ENCODE results near the gene DZIP1. TPM values are rescaled to one million over a fixed set of nuclear protein-coding genes. Genes with fewer than 3 reads are reported as not detected.

Gene DZIP1
- total and polyA plus RNA-seq, 2 donors (not counting 1 experiment from before 2014, with no cell fraction given): not detected

DNA sequence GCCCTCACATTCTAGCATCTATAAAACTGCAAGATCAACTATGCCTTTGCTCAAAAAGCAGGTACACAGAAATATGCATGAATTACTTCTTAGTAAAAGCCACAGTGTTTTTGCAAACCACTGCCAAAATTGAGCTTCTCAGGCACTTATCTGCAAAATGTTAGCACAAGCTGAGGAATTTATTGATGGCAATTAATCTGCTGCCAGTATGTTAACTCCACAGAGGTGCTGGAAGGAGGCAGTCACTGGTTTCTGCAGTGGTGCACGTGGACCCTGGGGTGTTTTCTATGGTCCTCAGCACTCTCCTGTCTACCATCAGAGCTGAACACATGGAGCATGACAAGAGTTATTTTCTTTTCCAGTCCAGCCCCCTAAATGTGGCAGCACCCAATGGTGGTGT lies 47.8 kb downstream of the DZIP1 start:
- no peaks in the 10 kb centered on the region for H3K9me3 ChIP-seq (ENCODE audit: control extremely low read depth in 1 of 3, control insufficient read depth in 2 of 3, insufficient read depth in 1 of 3, low read length in 2 of 3)
- H2AFZ ChIP-seq (ENCODE audit: insufficient read depth, low read depth, low read length, poor library complexity, severe bottlenecking): no peak overlapping the region
- peaks cover under 1% of the 10 kb centered on the region for H3K27me3 Mint-ChIP-seq
- H4K20me1 ChIP-seq (ENCODE audit: control insufficient read depth, insufficient read depth, low read length, poor library complexity, severe bottlenecking): no peaks in the 10 kb centered on the region
- no peak for TF ChIP-seq EZH2 (IDR thresholded peaks at IDR 0.05; ENCODE audit: borderline replicate concordance, insufficient read depth, low read depth, low read length, poor library complexity, severe bottlenecking)
- TF ChIP-seq, protein P1, sequence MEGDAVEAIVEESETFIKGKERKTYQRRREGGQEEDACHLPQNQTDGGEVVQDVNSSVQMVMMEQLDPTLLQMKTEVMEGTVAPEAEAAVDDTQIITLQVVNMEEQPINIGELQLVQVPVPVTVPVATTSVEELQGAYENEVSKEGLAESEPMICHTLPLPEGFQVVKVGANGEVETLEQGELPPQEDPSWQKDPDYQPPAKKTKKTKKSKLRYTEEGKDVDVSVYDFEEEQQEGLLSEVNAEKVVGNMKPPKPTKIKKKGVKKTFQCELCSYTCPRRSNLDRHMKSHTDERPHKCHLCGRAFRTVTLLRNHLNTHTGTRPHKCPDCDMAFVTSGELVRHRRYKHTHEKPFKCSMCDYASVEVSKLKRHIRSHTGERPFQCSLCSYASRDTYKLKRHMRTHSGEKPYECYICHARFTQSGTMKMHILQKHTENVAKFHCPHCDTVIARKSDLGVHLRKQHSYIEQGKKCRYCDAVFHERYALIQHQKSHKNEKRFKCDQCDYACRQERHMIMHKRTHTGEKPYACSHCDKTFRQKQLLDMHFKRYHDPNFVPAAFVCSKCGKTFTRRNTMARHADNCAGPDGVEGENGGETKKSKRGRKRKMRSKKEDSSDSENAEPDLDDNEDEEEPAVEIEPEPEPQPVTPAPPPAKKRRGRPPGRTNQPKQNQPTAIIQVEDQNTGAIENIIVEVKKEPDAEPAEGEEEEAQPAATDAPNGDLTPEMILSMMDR (IDR thresholded peaks at IDR 0.05): no peak
- H3K27ac ChIP-seq (ENCODE audit: low read length in 2 of 2): no peak overlapping the region
- POLR2A ChIA-PET: no interaction called here
- DNase-seq: no peak
- no peak overlapping the region for H3K4me3 ChIP-seq (ENCODE audit: control extremely low read depth in 1 of 5, extremely low read depth in 1 of 5, insufficient read depth in 1 of 5, low read depth in 2 of 5, low read length in 4 of 5)
- no peak overlapping the region for H3K27ac Mint-ChIP-seq
- no peaks in the 10 kb centered on the region for H3K4me1 ChIP-seq (ENCODE audit: control insufficient read depth in 2 of 2, insufficient read depth in 2 of 2, low read length in 2 of 2)
- no peak for ATAC-seq (ENCODE audit: low read depth)
- no peak overlapping the region for H3K9ac ChIP-seq (ENCODE audit: low read length)
- no peak overlapping the region for H3K4me3 Mint-ChIP-seq
- H3K9me3 Mint-ChIP-seq (ENCODE audit: insufficient read depth): no peaks in the 10 kb centered on the region
- H3K36me3 ChIP-seq (replicated peaks in 1 of 2; ENCODE audit: control extremely low read depth in 1 of 2, control insufficient read depth in 1 of 2, extremely low read depth in 1 of 2, insufficient read depth in 2 of 2, low read length in 1 of 2): no peaks in the 10 kb centered on the region
- CTCF ChIA-PET: interaction anchor here (0.6 kb wide), 1 partner anchor 67 kb away, joined by 3 read pairs; no protein-coding TSS in a partner anchor
- H3K4me1 Mint-ChIP-seq: no peaks in the 10 kb centered on the region
- H3K27me3 ChIP-seq (replicated peaks in 1 of 4; ENCODE audit: control extremely low read depth in 1 of 4, control insufficient read depth in 3 of 4, insufficient read depth in 4 of 4, low read length in 3 of 4): peaks cover 0 to 4% (median 4%) of the 10 kb centered on the region in 4 experiments
- no CpG with 5 or more reads among the region's 1 CpG for WGBS (ENCODE audit: insufficient coverage)
- intact Hi-C loops (cut with micrococcal nuclease): no loop called here
- no peak overlapping the region for H3K4me2 ChIP-seq (replicated peaks; ENCODE audit: low read depth, low read length, poor library complexity, severe bottlenecking)
- H3K79me2 ChIP-seq (ENCODE audit: control insufficient read depth, insufficient read depth, low read length): no peaks in the 10 kb centered on the region

DNA sequence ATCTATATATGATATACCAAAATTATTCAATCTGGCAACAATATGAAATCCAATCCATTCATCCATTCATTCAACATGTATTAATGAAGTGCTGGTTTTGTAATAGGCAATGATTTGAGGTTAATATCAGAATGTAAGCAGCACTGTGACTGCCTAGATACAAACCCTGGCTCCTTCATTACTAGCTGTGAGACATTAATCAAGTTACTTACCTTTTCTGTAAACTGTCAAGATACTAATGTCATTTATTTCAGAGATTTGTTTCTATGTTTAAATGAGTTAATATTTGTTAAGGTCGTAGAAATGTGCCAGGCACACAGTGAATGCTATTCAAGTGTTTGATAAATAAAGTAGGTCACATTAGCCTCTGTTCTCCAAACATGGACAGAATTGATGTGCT lies 51.0 kb downstream of the DZIP1 start:
- Histone ChIP-seq H2AFZ (ENCODE audit: insufficient read depth, low read depth, low read length, poor library complexity, severe bottlenecking) (no peak overlapping the region), H3K79me2 (ENCODE audit: control insufficient read depth, insufficient read depth, low read length) (no peaks in the 10 kb centered on the region), H3K4me2 (replicated peaks; ENCODE audit: low read depth, low read length, poor library complexity, severe bottlenecking) (no peak overlapping the region), H3K9me3 (ENCODE audit: control extremely low read depth in 1 of 3, control insufficient read depth in 2 of 3, insufficient read depth in 1 of 3, low read length in 2 of 3) (no peaks in the 10 kb centered on the region), H3K4me1 (ENCODE audit: control insufficient read depth in 2 of 2, insufficient read depth in 2 of 2, low read length in 2 of 2) (no peaks in the 10 kb centered on the region), H3K27me3 (replicated peaks in 1 of 4; ENCODE audit: control extremely low read depth in 1 of 4, control insufficient read depth in 3 of 4, insufficient read depth in 4 of 4, low read length in 3 of 4) (peaks cover 0 to 4% (median 3%) of the 10 kb centered on the region in 4 experiments), H3K9ac (ENCODE audit: low read length) (no peak overlapping the region), H4K20me1 (ENCODE audit: control insufficient read depth, insufficient read depth, low read length, poor library complexity, severe bottlenecking) (no peaks in the 10 kb centered on the region), H3K36me3 (replicated peaks in 1 of 2; ENCODE audit: control extremely low read depth in 1 of 2, control insufficient read depth in 1 of 2, extremely low read depth in 1 of 2, insufficient read depth in 2 of 2, low read length in 1 of 2) (no peaks in the 10 kb centered on the region), H3K4me3 (ENCODE audit: control extremely low read depth in 1 of 5, extremely low read depth in 1 of 5, insufficient read depth in 1 of 5, low read depth in 2 of 5, low read length in 4 of 5) (no peak overlapping the region), H3K27ac (ENCODE audit: low read length in 2 of 2) (no peak overlapping the region)
- WGBS (ENCODE audit: insufficient coverage): no CpG with 5 or more reads among the region's 1 CpG
- ATAC-seq (ENCODE audit: low read depth): no peak
- Mint-ChIP-seq H3K27me3 (peaks cover 14% of the 10 kb centered on the region), H3K4me3 (no peak overlapping the region), H3K9me3 (ENCODE audit: insufficient read depth) (no peaks in the 10 kb centered on the region), H3K4me1 (no peaks in the 10 kb centered on the region), H3K27ac (no peak overlapping the region)
- no peak for TF ChIP-seq EZH2 (IDR thresholded peaks at IDR 0.05; ENCODE audit: borderline replicate concordance, insufficient read depth, low read depth, low read length, poor library complexity, severe bottlenecking)
- TF ChIP-seq, protein P1 (IDR thresholded peaks at IDR 0.05): no peak
- ChIA-PET CTCF (no interaction called here), POLR2A (no interaction called here)
- intact Hi-C loops (cut with micrococcal nuclease): no loop called here
- DNase-seq: no peak
